Measurements from ENCODE around the gene KCNB1. TPM values are rescaled to one million over a fixed set of nuclear protein-coding genes. Genes with fewer than 3 reads are reported as not detected.
"Not testable (repeated sequence)": the region's sequence is repeated elsewhere in the genome, so short reads cannot be mapped to it uniquely, and the experiment has no call there.

Gene KCNB1
- total RNA-seq, 2 donors from 2014 or later, result 0.52 to 3.3 TPM

GRCh38 chr20:49411221-49411925 is 71.1 kb downstream of the KCNB1 start:
- Histone ChIP-seq H3K4me3 (no peak overlapping the region), H3K36me3 (replicated peaks in 1 of 2; ENCODE audit: insufficient read depth in 1 of 2, low read depth in 2 of 2) (no peaks in the 10 kb centered on the region), H3K4me1 (no peaks in the 10 kb centered on the region), H3K27ac (no peak overlapping the region), H3K27me3 (no peaks in the 10 kb centered on the region), H3K9me3 (no peaks in the 10 kb centered on the region)
- intact Hi-C loops (cut with DNase I), result no loop called here
- WGBS, 2 donors, result 57 to 70% methylated on average over 10 of the region's 10 CpGs
- DNase-seq, result no peak
- ATAC-seq, result no peak
- TF ChIP-seq CTCF (IDR thresholded peaks at IDR 0.05) (no peak), POLR2A (IDR thresholded peaks at IDR 0.05) (no peak)

- 48 to 59% methylated on average over 4 to 5 of the region's 5 CpGs for WGBS, 2 donors
- ATAC-seq; H3K36me3 ChIP-seq (replicated peaks in 1 of 2; ENCODE audit: insufficient read depth in 1 of 2, low read depth in 2 of 2); H3K9me3 ChIP-seq; H3K4me1 ChIP-seq; H3K27me3 ChIP-seq; H3K4me3 ChIP-seq; H3K27ac ChIP-seq; intact Hi-C loops (cut with DNase I); DNase-seq: not testable (repeated sequence)
These were observed 72.4 kb downstream of the KCNB1 start for GRCh38 chr20:49409975-49410621.

GRCh38 chr20:49409302-49409974 is 73.0 kb downstream of the KCNB1 start:
- ATAC-seq (no peak), DNase-seq (no peak)
- Histone ChIP-seq H3K27me3 (no peaks in the 10 kb centered on the region), H3K4me3 (no peak overlapping the region), H3K36me3 (replicated peaks in 1 of 2; ENCODE audit: insufficient read depth in 1 of 2, low read depth in 2 of 2) (no peaks in the 10 kb centered on the region), H3K27ac (no peak overlapping the region), H3K9me3 (no peaks in the 10 kb centered on the region), H3K4me1 (no peaks in the 10 kb centered on the region)
- intact Hi-C loops (cut with DNase I), result no loop called here
- TF ChIP-seq CTCF (IDR thresholded peaks at IDR 0.05) (no peak), POLR2A (IDR thresholded peaks at IDR 0.05) (no peak)
- 86 to 88% methylated on average over 13 of the region's 13 CpGs for WGBS, 2 donors

GRCh38 chr20:49408509-49409104 is 73.9 kb downstream of the KCNB1 start:
- no peak for DNase-seq
- TF ChIP-seq POLR2A (IDR thresholded peaks at IDR 0.05) (no peak), CTCF (IDR thresholded peaks at IDR 0.05) (no peak)
- ATAC-seq, result no peak
- H3K4me3 ChIP-seq, result no peak overlapping the region
- intact Hi-C loops (cut with DNase I), result no loop called here
- WGBS, 2 donors, result 80 to 88% methylated on average over 9 to 11 of the region's 11 CpGs
- H3K27me3 ChIP-seq, result no peaks in the 10 kb centered on the region
- no peaks in the 10 kb centered on the region for H3K36me3 ChIP-seq (replicated peaks in 1 of 2; ENCODE audit: insufficient read depth in 1 of 2, low read depth in 2 of 2)
- H3K9me3 ChIP-seq, result no peaks in the 10 kb centered on the region
- H3K27ac ChIP-seq, result no peak overlapping the region
- no peaks in the 10 kb centered on the region for H3K4me1 ChIP-seq

- ATAC-seq (no peak), DNase-seq (no peak)
- H3K27me3 ChIP-seq, result no peaks in the 10 kb centered on the region
- H3K4me1 ChIP-seq, result no peaks in the 10 kb centered on the region
- H3K4me3 ChIP-seq, result no peak overlapping the region
- WGBS, 2 donors, result 60 to 70% methylated on average over 9 of the region's 9 CpGs
- H3K9me3 ChIP-seq, result no peaks in the 10 kb centered on the region
- intact Hi-C loops (cut with DNase I), result no loop called here
- no peak for TF ChIP-seq POLR2A (IDR thresholded peaks at IDR 0.05)
- TF ChIP-seq CTCF (IDR thresholded peaks at IDR 0.05), result no peak
- H3K36me3 ChIP-seq (replicated peaks in 1 of 2; ENCODE audit: insufficient read depth in 1 of 2, low read depth in 2 of 2), result no peaks in the 10 kb centered on the region
- no peak overlapping the region for H3K27ac ChIP-seq
These were observed 75.8 kb downstream of the KCNB1 start for GRCh38 chr20:49406666-49407065.
